Measurements from ENCODE around the gene CRYAA. TPM values are rescaled to one million over a fixed set of nuclear protein-coding genes. Genes with fewer than 3 reads are reported as not detected.
"Not testable (repeated sequence)": the region's sequence is repeated elsewhere in the genome, so short reads cannot be mapped to it uniquely, and the experiment has no call there.

Gene CRYAA, protein sequence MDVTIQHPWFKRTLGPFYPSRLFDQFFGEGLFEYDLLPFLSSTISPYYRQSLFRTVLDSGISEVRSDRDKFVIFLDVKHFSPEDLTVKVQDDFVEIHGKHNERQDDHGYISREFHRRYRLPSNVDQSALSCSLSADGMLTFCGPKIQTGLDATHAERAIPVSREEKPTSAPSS
- total RNA-seq = not detected

- H3K27ac Mint-ChIP-seq; DNase-seq (ENCODE audit: low spot score in 2 of 2); H3K36me3 Mint-ChIP-seq; H3K9me3 Mint-ChIP-seq; ATAC-seq: not testable (repeated sequence)
Observed at GRCh38 chr21:43168708-43169107, at the start of gene CRYAA. TSS of gene CRYAA (plus strand) at chr21:43169008. CDS start at chr21:43169100, 92 bp downstream.

- not testable (repeated sequence) for ATAC-seq; H3K27ac Mint-ChIP-seq; H3K36me3 Mint-ChIP-seq; H3K9me3 Mint-ChIP-seq; DNase-seq (ENCODE audit: low spot score in 2 of 2)
Observed at GRCh38 chr21:43130094-43130493, 38.7 kb upstream of the CRYAA start.

DNA sequence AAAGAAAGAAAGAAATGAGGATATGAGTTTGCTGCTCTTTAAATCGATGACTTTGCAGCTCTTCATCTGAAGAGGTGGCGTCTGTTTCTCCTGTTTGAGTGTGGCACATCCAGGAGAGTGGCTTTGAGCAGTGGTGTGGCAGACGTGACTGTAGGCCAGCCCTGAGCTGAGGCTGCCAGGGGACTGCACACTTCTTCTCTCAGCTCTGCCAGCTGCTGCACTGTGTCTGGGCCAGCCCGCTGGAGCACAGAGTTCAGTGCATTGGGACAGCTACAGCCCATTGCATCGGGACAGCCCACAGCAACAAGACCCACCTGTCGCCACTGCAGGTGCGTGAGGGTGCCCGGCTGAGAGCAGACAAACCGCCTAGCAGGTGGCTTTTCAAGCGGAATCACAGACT, 34.3 kb upstream of the CRYAA start:
- H3K9me3 Mint-ChIP-seq; ATAC-seq; H3K27ac Mint-ChIP-seq; DNase-seq (ENCODE audit: low spot score in 2 of 2); H3K36me3 Mint-ChIP-seq: not testable (repeated sequence)

DNA sequence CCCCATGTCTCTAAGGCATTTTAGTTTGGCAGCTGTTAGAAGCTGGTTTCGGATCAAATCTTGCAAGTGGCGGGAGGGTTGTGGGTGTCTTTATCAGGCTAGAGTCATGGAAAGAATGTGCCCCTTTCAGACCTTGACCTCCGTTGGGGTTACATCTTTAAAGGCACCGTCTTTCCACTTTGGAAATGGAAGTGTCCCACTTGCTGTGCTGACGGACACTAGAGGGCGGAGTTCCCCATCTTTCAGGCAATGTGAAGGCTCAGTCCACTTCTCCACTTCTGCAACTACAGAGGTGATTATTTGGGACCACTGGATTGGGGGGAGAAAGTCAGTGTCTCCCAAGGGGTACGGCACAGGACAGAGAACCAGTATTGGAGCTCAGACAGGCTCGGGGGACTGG, 29.9 kb upstream of the CRYAA start:
- DNase-seq (ENCODE audit: low spot score in 2 of 2) (peak in 1 of 2 donors; percentile 1), ATAC-seq (peak in 1 of 2 donors; percentile 44)
- not testable (repeated sequence) for H3K36me3 Mint-ChIP-seq, H3K27ac Mint-ChIP-seq, H3K9me3 Mint-ChIP-seq

- ATAC-seq; H3K36me3 Mint-ChIP-seq; H3K27ac Mint-ChIP-seq; H3K9me3 Mint-ChIP-seq; DNase-seq (ENCODE audit: low spot score in 2 of 2): not testable (repeated sequence)
Observed at GRCh38 chr21:43141407-43141806, 27.4 kb upstream of the CRYAA start.

GRCh38 chr21:43146637-43147036, 22.2 kb upstream of the CRYAA start:
- not testable (repeated sequence) for H3K9me3 Mint-ChIP-seq, H3K27ac Mint-ChIP-seq

DNA sequence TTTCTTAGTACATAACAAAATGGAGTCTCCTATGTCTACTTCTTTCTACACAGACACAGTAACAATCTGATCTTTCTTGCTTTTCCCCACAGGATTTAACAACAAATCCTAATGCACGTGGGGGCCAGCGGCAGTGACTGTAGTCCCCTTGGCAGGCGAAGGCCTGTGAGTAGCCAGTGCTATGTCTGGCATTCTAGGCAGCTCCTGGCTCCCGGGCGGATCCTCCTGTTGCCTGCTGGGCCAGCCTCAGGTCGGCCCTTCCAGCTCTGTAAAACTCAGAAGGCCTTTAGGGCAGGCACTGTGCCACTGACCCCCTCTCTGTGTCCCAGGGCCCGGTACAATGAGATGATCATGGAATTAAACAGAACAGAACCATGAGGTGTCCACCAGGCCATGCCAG, 20.8 kb upstream of the CRYAA start:
- not testable (repeated sequence) for H3K9me3 Mint-ChIP-seq; ATAC-seq; DNase-seq (ENCODE audit: low spot score in 2 of 2); H3K36me3 Mint-ChIP-seq; H3K27ac Mint-ChIP-seq

More at GRCh38 chr21:43146637-43147036, 22.2 kb upstream of the CRYAA start:
- not testable (repeated sequence) for ATAC-seq; H3K36me3 Mint-ChIP-seq; DNase-seq (ENCODE audit: low spot score in 2 of 2)

DNA sequence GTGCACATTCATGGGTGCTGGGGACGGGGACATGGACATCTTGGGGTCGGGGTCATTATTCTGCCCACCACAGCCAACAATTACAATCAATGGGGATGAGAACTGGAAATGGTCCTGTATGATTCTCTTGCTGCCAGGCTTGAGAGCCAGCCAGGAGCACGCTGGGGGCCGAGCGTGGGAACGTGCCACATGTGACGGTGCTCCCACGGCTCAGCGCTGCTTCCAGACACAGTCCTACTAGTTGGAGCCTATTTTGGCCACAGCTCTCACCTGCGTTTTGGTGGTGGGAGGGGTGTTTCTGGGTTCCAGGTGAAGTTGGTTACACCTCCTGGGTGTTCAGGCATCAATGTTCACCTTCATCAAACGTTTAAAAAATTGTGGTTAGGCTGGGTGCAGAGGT, 19.5 kb upstream of the CRYAA start:
- DNase-seq (ENCODE audit: low spot score in 2 of 2); H3K27ac Mint-ChIP-seq; ATAC-seq; H3K36me3 Mint-ChIP-seq; H3K9me3 Mint-ChIP-seq: not testable (repeated sequence)

DNA sequence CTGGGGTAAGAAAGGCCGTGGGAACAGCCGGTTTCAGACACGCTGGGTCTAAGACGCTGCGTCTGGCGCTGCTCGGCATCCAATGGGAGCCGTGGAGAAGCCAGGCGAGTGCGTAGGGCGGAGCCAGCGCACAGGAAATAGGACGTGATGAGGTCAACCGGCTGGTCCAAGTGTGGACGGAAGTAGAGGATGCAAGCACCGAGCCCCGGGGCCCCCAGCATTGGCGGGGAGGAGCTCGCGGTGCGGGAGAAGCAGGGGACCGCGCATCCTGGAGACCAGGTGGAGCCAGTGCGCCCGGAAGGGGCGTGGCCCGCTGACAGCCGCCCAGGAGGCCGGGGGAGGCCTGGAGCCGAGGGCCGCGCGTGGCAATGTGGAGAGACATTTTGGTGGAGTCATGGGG, 15.2 kb upstream of the CRYAA start:
- peak in 1 of 2 donors; percentile 63 for ATAC-seq
- H3K9me3 Mint-ChIP-seq; DNase-seq (ENCODE audit: low spot score in 2 of 2); H3K27ac Mint-ChIP-seq; H3K36me3 Mint-ChIP-seq: not testable (repeated sequence)

- not testable (repeated sequence) for H3K9me3 Mint-ChIP-seq; ATAC-seq; H3K27ac Mint-ChIP-seq; H3K36me3 Mint-ChIP-seq; DNase-seq (ENCODE audit: low spot score in 2 of 2)
Observed at GRCh38 chr21:43159279-43160175, 9.3 kb upstream of the CRYAA start.

GRCh38 chr21:43161826-43162707, 6.7 kb upstream of the CRYAA start:
- not testable (repeated sequence) for H3K9me3 Mint-ChIP-seq; ATAC-seq; H3K36me3 Mint-ChIP-seq; H3K27ac Mint-ChIP-seq; DNase-seq (ENCODE audit: low spot score in 2 of 2)

- H3K27ac Mint-ChIP-seq; ATAC-seq; H3K36me3 Mint-ChIP-seq; DNase-seq (ENCODE audit: low spot score in 2 of 2); H3K9me3 Mint-ChIP-seq: not testable (repeated sequence)
Observed at GRCh38 chr21:43162708-43163205, 6.1 kb upstream of the CRYAA start.

DNA sequence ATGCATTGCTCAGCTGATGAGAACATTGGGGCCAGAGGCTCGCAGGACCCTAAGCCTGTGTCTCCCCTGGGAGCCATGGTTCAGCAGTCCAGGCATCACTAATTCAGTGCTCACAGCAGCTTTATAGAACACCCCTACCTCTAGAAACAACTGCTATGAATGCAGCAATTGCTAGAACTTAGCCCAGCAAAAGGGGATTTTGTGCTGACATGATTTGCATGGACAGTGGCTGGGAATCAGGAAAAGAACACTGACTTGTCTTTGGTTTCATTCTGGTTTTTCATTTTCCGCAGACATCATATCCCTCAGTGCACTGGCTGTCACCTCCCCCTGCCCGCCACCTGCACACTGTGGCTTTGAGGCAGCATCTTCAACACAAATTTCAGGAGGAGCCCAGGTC, 4.0 kb upstream of the CRYAA start:
- not testable (repeated sequence) for H3K36me3 Mint-ChIP-seq; H3K27ac Mint-ChIP-seq; DNase-seq (ENCODE audit: low spot score in 2 of 2); H3K9me3 Mint-ChIP-seq
- peak; percentile 71 to 74 for ATAC-seq

- not testable (repeated sequence) for ATAC-seq; H3K9me3 Mint-ChIP-seq; H3K27ac Mint-ChIP-seq; DNase-seq (ENCODE audit: low spot score in 2 of 2); H3K36me3 Mint-ChIP-seq
Observed at GRCh38 chr21:43165734-43166133, 3.1 kb upstream of the CRYAA start.

- not testable (repeated sequence) for DNase-seq (ENCODE audit: low spot score in 2 of 2); H3K9me3 Mint-ChIP-seq; H3K36me3 Mint-ChIP-seq; H3K27ac Mint-ChIP-seq; ATAC-seq
Observed at GRCh38 chr21:43169230-43169886, 550 bp downstream of the CRYAA start.

DNA sequence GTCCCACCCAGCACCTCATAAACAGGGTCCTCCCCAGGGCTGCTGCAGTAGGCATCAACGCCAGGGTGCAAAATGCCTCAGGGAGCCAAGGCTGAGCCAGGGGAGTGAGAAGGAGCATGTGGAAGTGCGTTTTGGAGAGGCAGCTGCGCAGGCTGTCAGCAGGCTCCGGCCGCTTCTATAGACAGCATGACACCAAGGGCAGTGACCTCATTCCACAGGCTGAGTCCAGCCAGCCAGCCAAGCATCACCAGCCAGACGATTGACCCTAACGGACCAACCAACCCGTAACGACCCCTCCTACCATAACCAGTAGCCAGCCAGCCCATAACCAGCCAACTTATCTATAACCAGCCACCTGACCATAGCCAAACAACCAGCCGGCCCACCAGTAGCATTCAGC, 1.1 kb downstream of the CRYAA start:
- not testable (repeated sequence) for ATAC-seq; H3K9me3 Mint-ChIP-seq; H3K36me3 Mint-ChIP-seq; DNase-seq (ENCODE audit: low spot score in 2 of 2); H3K27ac Mint-ChIP-seq

Data from activated naive CD4-positive, alpha-beta T cell treated with anti-CD3 and anti-CD28 coated beads, Interleukin-2, amount 50 U/mL, for 72 hours (primary cell).